ENCODE measurements around the gene FAAH.
"Not testable (repeated sequence)": the region's sequence is repeated elsewhere in the genome, so short reads cannot be mapped to it uniquely, and the experiment has no call there.

FAAH gene

DNA sequence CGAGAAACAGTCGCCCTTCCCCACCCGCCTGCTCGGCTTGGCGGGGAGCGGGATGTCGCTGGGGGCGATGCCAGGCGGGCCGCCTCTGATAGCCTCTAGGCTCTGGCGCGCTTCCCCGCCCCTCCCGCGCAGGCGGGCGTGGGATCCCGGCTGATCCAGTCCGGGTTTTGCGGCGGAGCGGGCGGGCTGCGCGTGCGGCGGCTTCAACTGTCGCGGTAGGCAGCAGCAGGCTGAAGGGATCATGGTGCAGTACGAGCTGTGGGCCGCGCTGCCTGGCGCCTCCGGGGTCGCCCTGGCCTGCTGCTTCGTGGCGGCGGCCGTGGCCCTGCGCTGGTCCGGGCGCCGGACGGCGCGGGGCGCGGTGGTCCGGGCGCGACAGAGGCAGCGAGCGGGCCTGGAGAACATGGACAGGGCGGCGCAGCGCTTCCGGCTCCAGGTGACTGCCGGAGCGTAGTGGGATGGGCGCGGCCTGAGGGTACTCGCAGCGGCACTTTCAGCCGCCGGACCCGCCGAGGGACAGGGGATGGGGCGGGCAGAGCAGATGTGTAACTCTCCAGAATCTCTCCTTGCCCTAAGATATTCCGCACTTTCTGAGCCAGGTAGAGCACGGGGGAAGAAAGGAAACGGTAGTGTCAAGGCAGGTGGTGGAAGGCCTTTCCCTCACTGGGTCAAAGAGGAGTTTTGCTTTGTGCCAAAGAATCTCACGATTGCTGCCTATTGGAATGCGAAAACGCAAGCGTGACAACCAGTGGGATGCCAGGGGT, at the start of gene FAAH:
Gene FAAH, plus strand, starts transcription at position 210 of the 764 bp plus-strand sequence. Its CDS starts 32 bp downstream, at position 242.
- peak within 1 kb of the TSS; percentile 61 for H3K9ac ChIP-seq (ENCODE audit: low read depth, low read length)
- H3K27ac ChIP-seq (ENCODE audit: low read depth, low read length), result no peak within 1 kb of the TSS
- H3K4me1 ChIP-seq (ENCODE audit: control insufficient read depth, insufficient read depth, low read length), result peaks cover 12% of the 10 kb centered on the region

DNA sequence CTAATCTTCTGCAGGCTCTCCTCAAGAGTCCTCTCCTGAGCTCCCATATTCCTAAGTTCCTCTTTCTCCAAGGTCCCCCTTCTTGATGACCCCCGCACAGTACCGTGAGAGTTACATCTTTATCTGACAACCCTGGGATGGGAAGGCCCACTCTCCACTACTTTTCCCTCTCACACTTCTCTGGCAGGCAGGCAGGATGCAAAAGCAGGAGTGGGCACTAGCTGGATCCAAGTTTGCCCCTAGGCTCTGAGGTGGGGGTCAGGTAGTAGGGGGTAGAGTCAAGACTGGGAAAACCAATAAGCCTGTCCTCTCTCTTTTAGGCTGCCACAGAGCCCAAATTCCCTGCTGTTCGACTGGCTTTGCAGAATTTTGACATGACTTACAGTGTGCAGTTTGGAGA, 49.6 kb upstream of the FAAH start:
- Histone ChIP-seq H3K4me3 (ENCODE audit: low read depth, low read length) (no peak overlapping the region), H3K27me3 (ENCODE audit: control insufficient read depth, insufficient read depth, low read length) (no peaks in the 10 kb centered on the region), H3K9ac (ENCODE audit: low read depth, low read length) (no peak overlapping the region), H3K9me3 (ENCODE audit: control insufficient read depth, insufficient read depth, low read length) (no peaks in the 10 kb centered on the region), H3K36me3 (ENCODE audit: control insufficient read depth, insufficient read depth, low read length) (peaks cover 48% of the 10 kb centered on the region), H3K4me1 (ENCODE audit: control insufficient read depth, insufficient read depth, low read length) (peaks cover 4% of the 10 kb centered on the region; the same call in 1 of the 2 replicates), H3K27ac (ENCODE audit: low read depth, low read length) (no peak overlapping the region)

More for the DNA sequence above, at the start of gene FAAH:
- Histone ChIP-seq H3K4me3 (ENCODE audit: low read depth, low read length) (peak within 1 kb of the TSS; percentile 90), H3K36me3 (ENCODE audit: control insufficient read depth, insufficient read depth, low read length) (no peaks in the 10 kb centered on the region), H3K9me3 (ENCODE audit: control insufficient read depth, insufficient read depth, low read length) (peaks cover 14% of the 10 kb centered on the region), H3K27me3 (ENCODE audit: control insufficient read depth, insufficient read depth, low read length) (peaks cover 23% of the 10 kb centered on the region)

DNA sequence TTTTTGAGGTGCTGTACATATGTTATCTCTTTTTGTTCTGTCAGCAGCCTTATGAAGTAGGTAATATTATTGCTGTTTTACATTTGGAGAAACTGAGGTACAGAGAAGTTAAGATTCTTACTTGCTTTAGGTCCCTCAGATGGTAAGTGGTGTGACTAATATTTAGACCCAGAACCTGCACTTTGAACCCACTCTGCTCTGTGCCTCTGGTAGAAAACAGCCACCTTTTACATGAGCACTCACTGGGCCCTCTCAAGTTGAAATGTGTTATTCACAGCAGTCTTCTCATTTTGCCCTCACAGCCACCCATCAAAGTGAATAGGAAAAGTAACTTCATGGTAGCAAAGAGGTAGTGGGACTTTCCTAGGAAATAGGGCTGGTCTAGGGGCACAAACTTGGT, 48.8 kb upstream of the FAAH start:
- H3K27ac ChIP-seq (ENCODE audit: low read depth, low read length), result no peak overlapping the region
- no peak overlapping the region for H3K9ac ChIP-seq (ENCODE audit: low read depth, low read length)
- no peaks in the 10 kb centered on the region for H3K9me3 ChIP-seq (ENCODE audit: control insufficient read depth, insufficient read depth, low read length)
- peaks cover 56% of the 10 kb centered on the region for H3K36me3 ChIP-seq (ENCODE audit: control insufficient read depth, insufficient read depth, low read length)
- no peak overlapping the region for H3K4me3 ChIP-seq (ENCODE audit: low read depth, low read length)
- H3K27me3 ChIP-seq (ENCODE audit: control insufficient read depth, insufficient read depth, low read length), result no peaks in the 10 kb centered on the region
- H3K4me1 ChIP-seq (ENCODE audit: control insufficient read depth, insufficient read depth, low read length), result no peaks in the 10 kb centered on the region

DNA sequence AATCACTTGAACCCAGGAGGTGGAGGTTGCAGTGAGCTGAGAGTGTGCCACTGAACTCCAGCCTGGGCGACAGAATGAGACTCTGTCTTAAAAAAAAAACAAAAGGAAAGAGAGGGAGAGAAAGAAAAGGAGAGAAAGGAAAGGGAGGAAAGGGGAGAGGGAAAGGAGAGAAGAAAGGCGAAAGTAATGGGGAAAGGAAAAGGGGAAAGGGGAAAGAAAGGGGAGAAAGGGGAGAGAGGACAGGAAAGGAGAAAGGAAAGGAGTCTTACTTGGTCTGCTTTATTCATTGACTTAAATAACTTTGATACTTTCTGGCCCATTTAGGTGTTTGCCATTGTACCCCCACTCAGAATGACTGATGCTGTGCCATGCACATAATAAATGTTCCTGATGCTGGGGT, 41.8 kb upstream of the FAAH start:
- Histone ChIP-seq H3K4me1 (ENCODE audit: control insufficient read depth, insufficient read depth, low read length) (no peaks in the 10 kb centered on the region), H3K27me3 (ENCODE audit: control insufficient read depth, insufficient read depth, low read length) (no peaks in the 10 kb centered on the region), H3K9me3 (ENCODE audit: control insufficient read depth, insufficient read depth, low read length) (no peaks in the 10 kb centered on the region), H3K27ac (ENCODE audit: low read depth, low read length) (no peak overlapping the region), H3K36me3 (ENCODE audit: control insufficient read depth, insufficient read depth, low read length) (peaks cover 66% of the 10 kb centered on the region), H3K4me3 (ENCODE audit: low read depth, low read length) (no peak overlapping the region), H3K9ac (ENCODE audit: low read depth, low read length) (no peak overlapping the region)

DNA sequence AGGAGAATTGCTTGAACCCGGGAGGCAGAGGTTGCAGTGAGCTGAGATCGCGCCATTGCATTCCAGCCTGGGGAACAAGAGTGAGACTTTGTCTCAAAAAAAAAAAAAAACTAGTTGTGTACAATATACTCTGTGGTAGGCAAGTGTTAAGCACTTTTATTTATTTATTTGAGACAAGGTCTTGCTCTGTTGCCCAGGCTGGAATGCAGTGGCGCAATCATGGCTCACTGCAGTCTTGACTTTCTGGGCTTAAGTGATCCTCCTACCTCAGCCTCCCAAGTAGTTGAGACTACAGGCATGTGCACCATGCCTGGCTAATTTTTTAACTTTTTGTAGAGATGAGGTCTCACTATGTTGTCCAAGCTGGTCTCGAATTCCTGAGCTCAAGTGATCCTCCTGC, 38.2 kb upstream of the FAAH start:
- not testable (repeated sequence) for H3K4me3 ChIP-seq (ENCODE audit: low read depth, low read length); H3K4me1 ChIP-seq (ENCODE audit: control insufficient read depth, insufficient read depth, low read length); H3K27ac ChIP-seq (ENCODE audit: low read depth, low read length); H3K9me3 ChIP-seq (ENCODE audit: control insufficient read depth, insufficient read depth, low read length); H3K9ac ChIP-seq (ENCODE audit: low read depth, low read length); H3K27me3 ChIP-seq (ENCODE audit: control insufficient read depth, insufficient read depth, low read length)
- H3K36me3 ChIP-seq (ENCODE audit: control insufficient read depth, insufficient read depth, low read length), result peaks cover 57% of the 10 kb centered on the region

DNA sequence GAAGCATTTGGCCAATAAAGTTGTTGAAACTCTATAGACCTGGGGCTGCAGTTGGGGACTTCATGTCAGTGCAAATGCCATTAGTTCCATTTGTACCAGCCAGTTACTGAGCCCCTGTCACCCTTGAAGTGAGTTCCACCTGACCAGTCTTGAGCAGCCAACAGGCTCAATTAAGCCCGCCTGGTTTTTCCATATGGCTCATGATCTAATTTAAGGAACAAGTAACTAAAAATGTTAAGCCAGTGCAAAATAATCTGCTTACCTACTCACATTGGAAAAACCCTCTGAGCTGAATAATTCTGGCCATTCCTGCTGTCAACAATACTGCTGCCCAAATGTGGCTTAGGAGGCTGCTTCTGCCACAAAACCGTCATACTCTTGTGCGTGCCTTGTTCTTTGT, 32.0 kb upstream of the FAAH start:
- H3K4me3 ChIP-seq (ENCODE audit: low read depth, low read length), result no peak overlapping the region
- peaks cover 58% of the 10 kb centered on the region for H3K36me3 ChIP-seq (ENCODE audit: control insufficient read depth, insufficient read depth, low read length)
- no peaks in the 10 kb centered on the region for H3K4me1 ChIP-seq (ENCODE audit: control insufficient read depth, insufficient read depth, low read length)
- no peak overlapping the region for H3K27ac ChIP-seq (ENCODE audit: low read depth, low read length)
- H3K9me3 ChIP-seq (ENCODE audit: control insufficient read depth, insufficient read depth, low read length), result no peaks in the 10 kb centered on the region
- H3K27me3 ChIP-seq (ENCODE audit: control insufficient read depth, insufficient read depth, low read length), result no peaks in the 10 kb centered on the region
- H3K9ac ChIP-seq (ENCODE audit: low read depth, low read length), result no peak overlapping the region

DNA sequence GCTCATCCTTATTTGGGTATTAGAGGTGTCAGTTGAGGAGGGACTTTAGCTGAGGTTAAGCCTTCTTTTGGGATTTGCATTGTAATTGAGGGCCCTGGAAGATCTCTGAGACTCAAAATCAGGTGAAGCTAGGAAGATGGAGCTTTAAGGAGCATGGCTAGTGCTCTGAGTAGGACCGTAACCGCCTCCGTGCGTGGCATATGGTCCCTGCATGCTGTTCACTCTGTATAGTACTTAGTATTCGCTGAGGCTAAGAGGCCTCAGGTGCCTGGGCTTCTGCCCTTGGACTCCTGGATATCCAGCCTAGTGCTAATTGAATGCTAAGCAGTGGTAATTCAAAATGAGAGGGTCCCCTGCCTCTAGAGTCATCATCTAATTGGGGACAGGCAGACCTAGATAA, 31.0 kb upstream of the FAAH start:
- Histone ChIP-seq H3K27ac (ENCODE audit: low read depth, low read length) (no peak overlapping the region), H3K4me3 (ENCODE audit: low read depth, low read length) (no peak overlapping the region), H3K36me3 (ENCODE audit: control insufficient read depth, insufficient read depth, low read length) (peaks cover 53% of the 10 kb centered on the region)

DNA sequence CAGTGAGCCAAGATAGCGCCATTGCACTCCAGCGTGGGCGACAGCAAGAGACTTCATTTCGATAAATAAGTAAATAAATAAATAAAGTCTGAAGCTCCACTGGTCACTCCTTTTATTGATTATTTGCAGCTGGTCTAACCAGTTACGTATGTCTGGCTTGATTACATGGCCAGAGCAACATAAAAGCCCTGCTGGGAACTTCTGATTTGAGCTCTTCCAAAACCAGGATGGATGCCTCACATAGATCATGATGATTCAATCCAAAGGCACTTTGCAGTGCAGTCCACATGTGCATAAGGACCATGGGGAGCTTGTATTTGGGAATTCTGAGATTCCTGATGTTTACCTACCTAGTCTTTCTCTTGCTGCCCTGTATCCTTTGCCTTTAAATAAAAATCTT, 29.5 kb upstream of the FAAH start:
- no peaks in the 10 kb centered on the region for H3K4me1 ChIP-seq (ENCODE audit: control insufficient read depth, insufficient read depth, low read length)
- peaks cover 51% of the 10 kb centered on the region for H3K36me3 ChIP-seq (ENCODE audit: control insufficient read depth, insufficient read depth, low read length)
- H3K4me3 ChIP-seq (ENCODE audit: low read depth, low read length), result no peak overlapping the region
- H3K9me3 ChIP-seq (ENCODE audit: control insufficient read depth, insufficient read depth, low read length), result no peaks in the 10 kb centered on the region
- H3K9ac ChIP-seq (ENCODE audit: low read depth, low read length), result no peak overlapping the region
- H3K27ac ChIP-seq (ENCODE audit: low read depth, low read length), result no peak overlapping the region
- H3K27me3 ChIP-seq (ENCODE audit: control insufficient read depth, insufficient read depth, low read length), result no peaks in the 10 kb centered on the region

More for the DNA sequence above, 31.0 kb upstream of the FAAH start:
- H3K9ac ChIP-seq (ENCODE audit: low read depth, low read length), result no peak overlapping the region
- H3K9me3 ChIP-seq (ENCODE audit: control insufficient read depth, insufficient read depth, low read length), result no peaks in the 10 kb centered on the region
- H3K4me1 ChIP-seq (ENCODE audit: control insufficient read depth, insufficient read depth, low read length), result no peaks in the 10 kb centered on the region
- H3K27me3 ChIP-seq (ENCODE audit: control insufficient read depth, insufficient read depth, low read length), result no peaks in the 10 kb centered on the region

DNA sequence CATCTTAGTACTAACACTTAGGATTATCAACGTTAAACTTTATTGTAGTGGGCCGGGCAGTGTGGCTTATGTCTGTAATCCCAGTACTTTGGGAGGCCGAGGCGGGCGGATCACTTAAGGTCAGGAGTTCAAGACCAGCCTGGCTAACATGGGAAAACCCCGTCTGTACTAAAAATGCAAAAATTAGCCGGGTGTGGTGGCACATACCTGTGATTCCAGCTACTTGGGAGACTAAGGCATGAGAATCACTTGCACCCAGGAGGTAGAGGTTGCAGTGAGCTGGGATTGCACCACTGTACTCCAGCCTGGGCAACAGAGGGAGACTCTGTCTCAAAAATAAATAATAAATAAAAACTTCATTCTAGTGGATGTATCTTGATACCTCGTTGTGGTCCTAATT, 28.3 kb upstream of the FAAH start:
- H3K4me1 ChIP-seq (ENCODE audit: control insufficient read depth, insufficient read depth, low read length), result not testable (repeated sequence)
- peaks cover 43% of the 10 kb centered on the region for H3K36me3 ChIP-seq (ENCODE audit: control insufficient read depth, insufficient read depth, low read length)

DNA sequence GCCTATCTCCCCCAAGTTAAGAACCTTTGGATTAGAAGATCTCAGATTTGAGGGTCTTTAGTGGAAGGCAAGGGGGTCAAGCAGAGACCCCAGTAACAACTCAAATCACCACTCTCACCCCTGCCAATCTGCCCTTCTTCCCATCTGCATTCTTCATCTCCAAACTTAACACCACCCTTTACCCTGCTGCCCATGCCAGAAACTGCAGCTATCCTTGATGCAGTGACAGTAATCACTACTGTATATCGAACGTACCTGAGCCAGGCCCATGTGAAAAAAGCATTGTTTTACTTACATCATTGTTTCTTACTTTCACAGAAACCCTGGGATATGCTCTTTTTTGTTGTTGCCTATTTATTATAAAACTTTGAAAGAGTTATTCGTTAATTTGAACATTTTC, 27.0 kb upstream of the FAAH start:
- no peak overlapping the region for H3K9ac ChIP-seq (ENCODE audit: low read depth, low read length)
- H3K27me3 ChIP-seq (ENCODE audit: control insufficient read depth, insufficient read depth, low read length), result no peaks in the 10 kb centered on the region
- H3K27ac ChIP-seq (ENCODE audit: low read depth, low read length), result no peak overlapping the region
- H3K9me3 ChIP-seq (ENCODE audit: control insufficient read depth, insufficient read depth, low read length), result no peaks in the 10 kb centered on the region
- peaks cover 30% of the 10 kb centered on the region for H3K36me3 ChIP-seq (ENCODE audit: control insufficient read depth, insufficient read depth, low read length)
- no peaks in the 10 kb centered on the region for H3K4me1 ChIP-seq (ENCODE audit: control insufficient read depth, insufficient read depth, low read length)
- H3K4me3 ChIP-seq (ENCODE audit: low read depth, low read length), result no peak overlapping the region

More for the DNA sequence above, 28.3 kb upstream of the FAAH start:
- not testable (repeated sequence) for H3K27ac ChIP-seq (ENCODE audit: low read depth, low read length); H3K27me3 ChIP-seq (ENCODE audit: control insufficient read depth, insufficient read depth, low read length); H3K9ac ChIP-seq (ENCODE audit: low read depth, low read length); H3K4me3 ChIP-seq (ENCODE audit: low read depth, low read length); H3K9me3 ChIP-seq (ENCODE audit: control insufficient read depth, insufficient read depth, low read length)

DNA sequence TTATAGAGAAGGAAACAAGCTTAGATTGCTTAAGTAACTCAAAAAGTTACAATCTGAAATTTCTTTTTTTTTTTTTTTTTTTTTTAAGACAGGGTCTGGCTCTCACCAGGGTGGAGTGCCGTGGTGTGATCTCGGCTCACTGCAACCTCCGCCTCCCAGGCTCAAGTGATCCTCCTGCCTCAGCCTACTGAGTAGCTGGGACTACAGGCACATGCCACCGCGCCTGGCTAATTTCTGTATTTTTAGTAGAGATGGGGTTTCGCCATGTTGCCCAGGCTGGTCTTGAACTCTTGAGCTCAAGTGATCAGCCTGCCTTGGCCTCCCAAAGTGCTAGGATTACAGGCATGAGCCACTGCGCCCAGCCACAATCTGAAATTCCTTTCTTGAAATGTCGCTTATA, 26.4 kb upstream of the FAAH start:
- H3K4me3 ChIP-seq (ENCODE audit: low read depth, low read length); H3K4me1 ChIP-seq (ENCODE audit: control insufficient read depth, insufficient read depth, low read length); H3K27ac ChIP-seq (ENCODE audit: low read depth, low read length); H3K27me3 ChIP-seq (ENCODE audit: control insufficient read depth, insufficient read depth, low read length); H3K9me3 ChIP-seq (ENCODE audit: control insufficient read depth, insufficient read depth, low read length); H3K9ac ChIP-seq (ENCODE audit: low read depth, low read length): not testable (repeated sequence)
- H3K36me3 ChIP-seq (ENCODE audit: control insufficient read depth, insufficient read depth, low read length), result peaks cover 24% of the 10 kb centered on the region

Measured in HUES48 (cell line).